Esophagus squamous epithelium (tissue), 4 donors: Measurements from ENCODE around the gene DTNB.

Experiments used
- POLR2A ChIP-seq, 4 donors: fragments of 450-650 bp; IDR thresholded peaks; one replicate each; pipeline ENCODE4 v1.6.1; 2017; ENCODE audit warnings: antibody characterized with exemption in 4 of 4, mild to moderate bottlenecking in 4 of 4, moderate library complexity in 3 of 4
- TF ChIP-seq, protein P1 (sequence below), 6 experiments: fragments of 450-650 bp in 4 of 6; fragments of 200-600 bp in 2 of 6; sonication (generic) in 2 of 6; IDR thresholded peaks; one replicate each; pipeline ENCODE4 v1.5.1; 2016 to 2019; ENCODE audit warnings: antibody characterized with exemption in 6 of 6, mild to moderate bottlenecking in 4 of 6, moderate library complexity in 4 of 6

DNA sequence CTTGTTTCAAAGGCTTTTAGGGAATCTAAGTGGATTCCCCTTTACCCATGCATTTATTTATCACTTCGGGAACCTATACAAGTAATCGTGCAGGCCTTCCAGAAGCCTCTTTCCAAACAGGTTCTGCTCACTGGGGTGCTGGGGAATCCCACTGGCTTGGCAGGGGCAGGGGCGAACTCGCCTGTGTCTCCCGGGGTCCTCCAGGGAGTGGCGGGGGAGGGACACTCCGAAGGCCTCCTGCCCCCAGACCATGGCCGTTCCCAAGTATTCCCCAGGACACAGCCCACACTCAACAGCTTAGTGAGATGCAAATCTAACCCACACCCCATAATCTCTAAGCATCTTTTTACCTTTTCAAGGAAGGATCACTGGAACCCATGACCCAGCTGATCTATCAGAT lies 338.2 kb downstream of the DTNB start:
- TF ChIP-seq, protein P1, sequence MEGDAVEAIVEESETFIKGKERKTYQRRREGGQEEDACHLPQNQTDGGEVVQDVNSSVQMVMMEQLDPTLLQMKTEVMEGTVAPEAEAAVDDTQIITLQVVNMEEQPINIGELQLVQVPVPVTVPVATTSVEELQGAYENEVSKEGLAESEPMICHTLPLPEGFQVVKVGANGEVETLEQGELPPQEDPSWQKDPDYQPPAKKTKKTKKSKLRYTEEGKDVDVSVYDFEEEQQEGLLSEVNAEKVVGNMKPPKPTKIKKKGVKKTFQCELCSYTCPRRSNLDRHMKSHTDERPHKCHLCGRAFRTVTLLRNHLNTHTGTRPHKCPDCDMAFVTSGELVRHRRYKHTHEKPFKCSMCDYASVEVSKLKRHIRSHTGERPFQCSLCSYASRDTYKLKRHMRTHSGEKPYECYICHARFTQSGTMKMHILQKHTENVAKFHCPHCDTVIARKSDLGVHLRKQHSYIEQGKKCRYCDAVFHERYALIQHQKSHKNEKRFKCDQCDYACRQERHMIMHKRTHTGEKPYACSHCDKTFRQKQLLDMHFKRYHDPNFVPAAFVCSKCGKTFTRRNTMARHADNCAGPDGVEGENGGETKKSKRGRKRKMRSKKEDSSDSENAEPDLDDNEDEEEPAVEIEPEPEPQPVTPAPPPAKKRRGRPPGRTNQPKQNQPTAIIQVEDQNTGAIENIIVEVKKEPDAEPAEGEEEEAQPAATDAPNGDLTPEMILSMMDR (IDR thresholded peaks at IDR 0.05) = no peak
- no peak for TF ChIP-seq POLR2A (IDR thresholded peaks at IDR 0.05)
